Calu3 (cell line): ENCODE results near the gene NUDCD3. TPM values are rescaled to one million over a fixed set of nuclear protein-coding genes. Genes with fewer than 3 reads are reported as not detected.

Experiments used
- BruUV-seq: library from RNA; stranded (reverse); fragments of 400-500 nt; replicated peaks from 2 replicates; lab custom pipeline; 2021; lab: Mats Ljungman, UMichigan
- CTCF ChIA-PET: fragments of 300-600 bp; sonication (Branson Sonifier 250); formaldehyde crosslinking; loops from one replicate; lab custom pipeline; 2022; ENCODE audit warnings: antibody characterized with exemption; lab: Charles Lee
- DNase-seq: peaks from one replicate; pipeline ENCODE4 v3.0.0; 2022
- H3K27ac Mint-ChIP-seq: one replicate; pipeline ENCODE4 v1.8.0; 2022; ENCODE audit warnings: mixed read lengths; ENCODE audit not compliant: unreplicated experiment
- H3K27me3 Mint-ChIP-seq: one replicate; pipeline ENCODE4 v1.8.0; 2022; ENCODE audit warnings: mixed read lengths; ENCODE audit not compliant: unreplicated experiment
- H3K36me3 Mint-ChIP-seq: one replicate; pipeline ENCODE4 v1.8.0; 2022; ENCODE audit warnings: mild to moderate bottlenecking, moderate library complexity, mixed read lengths; ENCODE audit not compliant: insufficient read depth, unreplicated experiment
- H3K4me1 Mint-ChIP-seq: one replicate; pipeline ENCODE4 v1.8.0; 2022; ENCODE audit warnings: mild to moderate bottlenecking, low read depth, mixed read lengths; ENCODE audit not compliant: unreplicated experiment
- H3K4me3 Mint-ChIP-seq: one replicate; pipeline ENCODE4 v1.8.0; 2022; ENCODE audit warnings: mild to moderate bottlenecking, low read depth, moderate library complexity, mixed read lengths; ENCODE audit not compliant: unreplicated experiment
- H3K9me3 Mint-ChIP-seq: one replicate; pipeline ENCODE4 v1.8.0; 2022; ENCODE audit warnings: low read depth, mixed read lengths; ENCODE audit not compliant: unreplicated experiment
- intact Hi-C: fragments of 100-400 bp; cut with micrococcal nuclease; formaldehyde crosslinking; loops from one replicate; pipeline ENCODE4 v1.10.0; 2022; ENCODE audit not compliant: unreplicated experiment
- total RNA-seq: library from RNA; stranded (reverse); gene quantifications from 2 replicates; pipeline ENCODE4 v1.2.3, GENCODE V29; 2022
- TF ChIP-seq, protein P1 (sequence below): fragments of 200-600 bp; IDR thresholded peaks from one replicate; pipeline ENCODE4 v1.8.0; 2022; ENCODE audit warnings: antibody characterized with exemption; ENCODE audit not compliant: unreplicated experiment

The NUDCD3 gene
- total RNA-seq, 1 experiment from 2014 or later, result 176 TPM

DNA sequence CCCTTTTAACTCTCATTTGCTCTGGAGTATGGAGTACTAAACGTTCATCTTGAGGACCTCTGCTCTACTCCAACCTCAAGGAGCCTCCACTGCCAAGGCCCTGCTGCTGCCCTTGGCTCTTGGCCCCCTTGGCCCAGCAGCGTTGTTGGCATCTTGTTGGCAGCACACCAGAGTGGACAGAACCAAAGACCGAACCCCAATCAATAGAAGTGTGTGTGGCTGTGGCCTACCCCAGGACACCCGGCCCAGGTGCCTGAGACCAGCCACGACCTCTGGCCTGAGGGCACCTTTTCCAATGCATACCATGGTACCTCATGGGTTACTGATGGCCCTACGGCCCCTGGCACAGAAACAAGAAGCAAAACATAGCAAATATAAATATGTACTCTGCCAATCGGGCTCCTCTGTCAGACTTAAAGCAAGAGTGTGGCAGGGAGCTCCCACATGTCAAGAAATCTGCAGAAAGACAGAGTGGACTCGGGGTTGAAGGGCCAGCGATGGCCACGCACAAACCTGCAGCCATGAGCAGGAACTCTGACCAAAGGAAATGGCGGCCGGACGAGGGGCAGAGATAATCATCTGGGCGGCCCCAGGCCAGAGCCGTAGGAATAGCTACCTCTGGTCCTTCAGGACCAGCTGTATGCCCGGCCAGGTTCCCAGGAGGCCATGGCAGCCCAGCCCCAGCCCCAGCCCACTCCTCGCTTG lies 47.8 kb upstream of the NUDCD3 start:
- BruUV-seq, result no TSS peak

DNA sequence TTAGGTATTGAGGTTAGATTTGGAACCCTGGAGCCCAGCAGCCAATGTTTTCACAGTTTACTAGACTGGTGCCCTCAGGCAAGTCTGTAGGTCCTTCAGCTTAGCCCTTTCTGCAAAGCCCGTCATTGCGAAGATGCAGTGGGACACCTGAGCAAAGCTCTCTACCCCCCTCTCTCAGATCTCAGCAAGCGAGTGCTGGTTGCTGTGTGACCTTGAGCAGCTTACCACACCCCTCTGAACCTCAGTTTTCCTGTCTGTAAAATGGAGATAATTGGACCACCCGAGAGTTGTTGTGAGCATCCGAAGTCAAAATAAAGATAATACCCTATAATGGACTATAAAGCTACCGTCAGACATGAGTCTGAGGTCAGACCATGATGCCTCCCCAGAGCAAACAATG lies 47.0 kb upstream of the NUDCD3 start:
- Mint-ChIP-seq H3K9me3 (no peaks in the 10 kb centered on the region), H3K27me3 (no peaks in the 10 kb centered on the region), H3K27ac (no peak overlapping the region), H3K4me1 (peaks cover 70% of the 10 kb centered on the region), H3K36me3 (peaks cover 57% of the 10 kb centered on the region), H3K4me3 (peak overlapping the region; percentile 78)
- TF ChIP-seq, protein P1, sequence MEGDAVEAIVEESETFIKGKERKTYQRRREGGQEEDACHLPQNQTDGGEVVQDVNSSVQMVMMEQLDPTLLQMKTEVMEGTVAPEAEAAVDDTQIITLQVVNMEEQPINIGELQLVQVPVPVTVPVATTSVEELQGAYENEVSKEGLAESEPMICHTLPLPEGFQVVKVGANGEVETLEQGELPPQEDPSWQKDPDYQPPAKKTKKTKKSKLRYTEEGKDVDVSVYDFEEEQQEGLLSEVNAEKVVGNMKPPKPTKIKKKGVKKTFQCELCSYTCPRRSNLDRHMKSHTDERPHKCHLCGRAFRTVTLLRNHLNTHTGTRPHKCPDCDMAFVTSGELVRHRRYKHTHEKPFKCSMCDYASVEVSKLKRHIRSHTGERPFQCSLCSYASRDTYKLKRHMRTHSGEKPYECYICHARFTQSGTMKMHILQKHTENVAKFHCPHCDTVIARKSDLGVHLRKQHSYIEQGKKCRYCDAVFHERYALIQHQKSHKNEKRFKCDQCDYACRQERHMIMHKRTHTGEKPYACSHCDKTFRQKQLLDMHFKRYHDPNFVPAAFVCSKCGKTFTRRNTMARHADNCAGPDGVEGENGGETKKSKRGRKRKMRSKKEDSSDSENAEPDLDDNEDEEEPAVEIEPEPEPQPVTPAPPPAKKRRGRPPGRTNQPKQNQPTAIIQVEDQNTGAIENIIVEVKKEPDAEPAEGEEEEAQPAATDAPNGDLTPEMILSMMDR, result no peak
- intact Hi-C loops, result no loop called here
- DNase-seq, result no peak
- no TSS peak for BruUV-seq
- CTCF ChIA-PET, result interaction anchor here (0.6 to 1.5 kb wide), 3 partner anchors 10 to 28 kb away, joined by 4 to 7 read pairs (median 4); no protein-coding TSS in a partner anchor

More for the DNA sequence above, 47.8 kb upstream of the NUDCD3 start:
- Mint-ChIP-seq H3K9me3 (no peaks in the 10 kb centered on the region), H3K27ac (peak overlapping the region; percentile 40), H3K4me3 (peak overlapping the region; percentile 78), H3K27me3 (no peaks in the 10 kb centered on the region), H3K4me1 (peaks cover 78% of the 10 kb centered on the region), H3K36me3 (peaks cover 58% of the 10 kb centered on the region)
- TF ChIP-seq, protein P1, result no peak
- CTCF ChIA-PET, result interaction anchor here (0.6 kb wide), 1 partner anchor 44 kb away, joined by 3 read pairs; no protein-coding TSS in a partner anchor
- no peak for DNase-seq
- intact Hi-C loops, result no loop called here

DNA sequence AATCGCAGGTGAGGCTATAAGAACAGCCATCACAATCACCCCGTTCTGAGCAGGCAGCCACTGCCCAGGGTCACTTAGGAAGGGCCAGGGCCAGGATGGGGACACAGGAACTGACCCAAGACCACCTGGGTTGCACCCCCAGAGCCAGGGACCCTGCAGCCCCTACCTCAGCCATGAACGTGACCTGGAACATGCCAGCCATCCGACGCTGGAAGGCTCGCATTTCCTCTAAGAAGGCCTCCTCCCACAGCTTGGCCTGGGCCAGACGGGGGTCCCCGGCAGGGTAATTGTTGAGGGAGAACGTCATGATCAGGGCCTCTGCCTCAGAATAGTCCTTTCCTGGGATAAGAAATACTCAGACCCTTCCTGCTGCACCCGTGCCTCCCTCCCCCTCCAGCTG lies 45.6 kb upstream of the NUDCD3 start:
- Mint-ChIP-seq H3K27ac (no peak overlapping the region), H3K4me3 (no peak overlapping the region), H3K36me3 (peaks cover 54% of the 10 kb centered on the region), H3K9me3 (no peaks in the 10 kb centered on the region), H3K27me3 (no peaks in the 10 kb centered on the region), H3K4me1 (peaks cover 62% of the 10 kb centered on the region)
- TF ChIP-seq, protein P1, result no peak
- DNase-seq, result no peak
- intact Hi-C loops, result no loop called here
- no TSS peak for BruUV-seq
- CTCF ChIA-PET, result interaction anchor here (1.4 to 1.5 kb wide), 2 partner anchors 11 to 29 kb away, joined by 3 to 7 read pairs; no protein-coding TSS in a partner anchor

DNA sequence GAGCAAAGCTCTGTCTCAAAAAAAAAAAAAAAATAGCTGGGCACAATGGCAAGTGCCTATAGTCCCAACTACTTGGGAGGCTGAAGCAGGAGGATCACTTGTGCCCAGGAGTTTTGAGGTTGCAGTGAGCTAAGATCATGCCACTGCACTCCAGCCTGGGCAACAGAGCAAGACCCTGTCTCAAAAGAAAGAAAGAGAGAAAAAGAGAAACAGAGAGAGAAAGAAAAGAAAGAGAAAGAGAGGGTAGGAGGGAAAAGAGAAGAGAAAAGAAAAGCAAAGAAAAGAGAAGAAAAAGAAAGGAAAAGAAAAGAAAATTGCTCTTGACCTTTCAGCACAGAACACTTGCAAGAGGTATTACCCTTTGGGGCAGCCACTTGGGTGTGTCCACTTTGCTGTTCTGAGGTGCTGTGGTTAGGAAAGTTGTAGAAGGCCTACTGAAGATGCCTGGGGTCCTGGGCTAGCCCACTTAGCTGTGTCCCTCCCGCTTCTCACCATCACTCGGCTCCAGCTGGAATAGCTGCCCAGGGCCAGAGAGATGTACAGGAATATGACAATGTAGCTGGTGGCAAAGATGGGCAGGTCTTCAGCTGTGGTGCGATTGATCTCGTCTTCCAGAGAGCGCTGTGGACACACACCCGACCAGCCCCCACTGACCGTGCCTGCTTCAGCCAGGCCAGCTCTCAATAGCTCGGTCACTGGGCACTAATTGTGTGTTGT lies 45.0 kb upstream of the NUDCD3 start:
- Mint-ChIP-seq H3K36me3 (peaks cover 54% of the 10 kb centered on the region), H3K27me3 (no peaks in the 10 kb centered on the region), H3K27ac (no peak overlapping the region), H3K4me3 (no peak overlapping the region), H3K4me1 (peaks cover 62% of the 10 kb centered on the region), H3K9me3 (no peaks in the 10 kb centered on the region)
- no TSS peak for BruUV-seq
- TF ChIP-seq, protein P1, result no peak
- intact Hi-C loops, result no loop called here
- CTCF ChIA-PET, result interaction anchor here (1.3 to 1.4 kb wide), 3 partner anchors 10 to 321 kb away, joined by 3 to 4 read pairs (median 3); no protein-coding TSS in a partner anchor
- no peak for DNase-seq
